GM12878 (cell line): ENCODE measurements around the gene TSHZ3.

Source experiments
- ELK1 ChIP-seq: IDR thresholded peaks from 2 replicates; pipeline ENCODE4 v1.6.1; 2012; ENCODE audit warnings: low read depth, low read length, improper control_type of control experiment
- EZH2 ChIP-seq: IDR thresholded peaks from 2 replicates; pipeline ENCODE4 v1.6.1; 2012; ENCODE audit warnings: low read depth, mild to moderate bottlenecking, control low read depth, inconsistent platforms, low read length, borderline replicate concordance; ENCODE audit not compliant: control insufficient read depth
- JUNB ChIP-seq: IDR thresholded peaks from 2 replicates; pipeline ENCODE4 v1.6.1; 2016; ENCODE audit warnings: antibody characterized with exemption, mild to moderate bottlenecking
- PBX3 ChIP-seq: IDR thresholded peaks from 2 replicates; pipeline ENCODE4 v1.6.1; 2011; ENCODE audit warnings: mild to moderate bottlenecking, low read depth, low read length, moderate library complexity; ENCODE audit not compliant: insufficient replicate concordance
- PKNOX1 ChIP-seq: fragments of 450-650 bp; IDR thresholded peaks from 2 replicates; pipeline ENCODE4 v1.6.1; 2016; ENCODE audit warnings: mild to moderate bottlenecking
- POLR2A ChIP-seq: IDR thresholded peaks from 2 replicates; pipeline ENCODE4 v1.6.1; 2011; ENCODE audit warnings: low read depth, mild to moderate bottlenecking, low read length
- YY1 ChIP-seq: IDR thresholded peaks from 2 replicates; pipeline ENCODE4 v1.6.1; 2011; ENCODE audit warnings: low read depth, mild to moderate bottlenecking, low read length
- ZNF274 ChIP-seq: IDR thresholded peaks from one replicate; pipeline ENCODE4 v1.8.0; 2011; ENCODE audit not compliant: insufficient read length, insufficient read depth
- TF ChIP-seq, protein P1 (sequence below), 3 experiments: IDR thresholded peaks in 2 of 3; conservative IDR thresholded peaks in 1 of 3; 2 replicates each; pipeline ENCODE4 v1.5.1; 2011; ENCODE audit warnings: low read depth in 3 of 3, low read length in 3 of 3, mild to moderate bottlenecking in 3 of 3, control low read depth in 2 of 3, moderate library complexity in 2 of 3, inconsistent platforms in 1 of 3, mixed read lengths in 1 of 3; ENCODE audit not compliant: control insufficient read depth in 2 of 3, insufficient read depth in 1 of 3; ENCODE audit errors: extremely low read depth in 1 of 3

DNA sequence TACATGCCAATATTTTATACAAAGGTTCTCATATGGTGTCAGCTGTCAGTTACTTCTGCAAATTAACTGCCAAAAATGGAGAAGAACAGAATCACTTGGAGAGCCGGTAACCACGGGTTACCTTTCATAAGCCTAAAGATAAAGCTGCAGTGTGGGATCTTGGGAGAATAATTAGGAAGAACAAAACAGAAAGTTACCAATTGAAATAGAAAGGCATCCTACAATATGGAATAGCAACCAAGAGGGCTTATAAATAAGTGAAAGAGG is 74.2 kb downstream of the TSHZ3 start:
- TF ChIP-seq, protein P1, sequence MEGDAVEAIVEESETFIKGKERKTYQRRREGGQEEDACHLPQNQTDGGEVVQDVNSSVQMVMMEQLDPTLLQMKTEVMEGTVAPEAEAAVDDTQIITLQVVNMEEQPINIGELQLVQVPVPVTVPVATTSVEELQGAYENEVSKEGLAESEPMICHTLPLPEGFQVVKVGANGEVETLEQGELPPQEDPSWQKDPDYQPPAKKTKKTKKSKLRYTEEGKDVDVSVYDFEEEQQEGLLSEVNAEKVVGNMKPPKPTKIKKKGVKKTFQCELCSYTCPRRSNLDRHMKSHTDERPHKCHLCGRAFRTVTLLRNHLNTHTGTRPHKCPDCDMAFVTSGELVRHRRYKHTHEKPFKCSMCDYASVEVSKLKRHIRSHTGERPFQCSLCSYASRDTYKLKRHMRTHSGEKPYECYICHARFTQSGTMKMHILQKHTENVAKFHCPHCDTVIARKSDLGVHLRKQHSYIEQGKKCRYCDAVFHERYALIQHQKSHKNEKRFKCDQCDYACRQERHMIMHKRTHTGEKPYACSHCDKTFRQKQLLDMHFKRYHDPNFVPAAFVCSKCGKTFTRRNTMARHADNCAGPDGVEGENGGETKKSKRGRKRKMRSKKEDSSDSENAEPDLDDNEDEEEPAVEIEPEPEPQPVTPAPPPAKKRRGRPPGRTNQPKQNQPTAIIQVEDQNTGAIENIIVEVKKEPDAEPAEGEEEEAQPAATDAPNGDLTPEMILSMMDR (IDR thresholded peaks at IDR 0.05 in 2 of 3, conservative IDR thresholded peaks at IDR 0.05 in 1 of 3; ENCODE audit: control insufficient read depth in 2 of 3, extremely low read depth in 1 of 3, insufficient read depth in 1 of 3, low read depth in 3 of 3, low read length in 3 of 3) = no peak
- TF ChIP-seq JUNB (no peak), POLR2A (no peak), ELK1 (no peak), EZH2 (no peak), PKNOX1 (no peak), ZNF274 (no peak), PBX3 (no peak), YY1 (no peak)
